Measurements from ENCODE around the gene EP400.

The EP400 gene

DNA sequence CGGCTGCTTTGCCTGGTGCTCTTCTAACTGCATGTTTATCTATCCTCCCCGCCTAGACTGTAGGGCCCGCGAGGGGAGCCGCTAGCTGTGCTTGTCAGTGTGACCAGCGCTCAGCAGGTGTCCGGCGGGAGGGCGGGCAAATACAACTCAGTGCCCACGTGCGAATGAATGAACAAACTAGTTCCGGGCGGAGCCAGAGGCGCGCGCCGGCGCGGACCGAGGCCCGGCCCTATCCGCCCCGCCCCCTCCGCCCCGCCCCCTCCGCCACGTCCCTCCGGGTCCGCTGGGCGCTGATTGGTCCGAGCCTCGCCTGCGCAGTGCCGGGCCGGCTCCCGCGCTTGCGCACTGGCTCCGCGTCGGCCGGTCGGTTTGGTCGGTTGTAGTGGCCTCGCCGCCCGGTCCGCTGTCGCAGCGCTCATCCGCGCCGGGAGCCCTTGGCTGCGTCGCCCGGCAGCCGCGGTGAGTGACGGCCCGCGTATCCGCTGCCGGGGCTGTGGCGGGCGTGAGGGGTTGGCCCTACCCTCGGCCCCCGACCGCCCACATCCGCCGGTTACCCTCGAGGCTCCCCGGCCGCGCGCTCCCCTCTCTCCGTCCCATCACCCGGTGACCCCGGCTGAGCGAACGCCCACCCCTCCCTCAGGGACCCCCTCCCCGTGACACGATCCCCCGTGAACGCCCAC, 134.3 kb downstream of the EP400 start:
- TF ChIP-seq, protein P1, sequence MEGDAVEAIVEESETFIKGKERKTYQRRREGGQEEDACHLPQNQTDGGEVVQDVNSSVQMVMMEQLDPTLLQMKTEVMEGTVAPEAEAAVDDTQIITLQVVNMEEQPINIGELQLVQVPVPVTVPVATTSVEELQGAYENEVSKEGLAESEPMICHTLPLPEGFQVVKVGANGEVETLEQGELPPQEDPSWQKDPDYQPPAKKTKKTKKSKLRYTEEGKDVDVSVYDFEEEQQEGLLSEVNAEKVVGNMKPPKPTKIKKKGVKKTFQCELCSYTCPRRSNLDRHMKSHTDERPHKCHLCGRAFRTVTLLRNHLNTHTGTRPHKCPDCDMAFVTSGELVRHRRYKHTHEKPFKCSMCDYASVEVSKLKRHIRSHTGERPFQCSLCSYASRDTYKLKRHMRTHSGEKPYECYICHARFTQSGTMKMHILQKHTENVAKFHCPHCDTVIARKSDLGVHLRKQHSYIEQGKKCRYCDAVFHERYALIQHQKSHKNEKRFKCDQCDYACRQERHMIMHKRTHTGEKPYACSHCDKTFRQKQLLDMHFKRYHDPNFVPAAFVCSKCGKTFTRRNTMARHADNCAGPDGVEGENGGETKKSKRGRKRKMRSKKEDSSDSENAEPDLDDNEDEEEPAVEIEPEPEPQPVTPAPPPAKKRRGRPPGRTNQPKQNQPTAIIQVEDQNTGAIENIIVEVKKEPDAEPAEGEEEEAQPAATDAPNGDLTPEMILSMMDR (IDR thresholded peaks at IDR 0.05; ENCODE audit: low read length), result no peak
- no peak for TF ChIP-seq EZH2 (IDR thresholded peaks at IDR 0.05; ENCODE audit: borderline replicate concordance, low read length)
- peaks cover 23% of the 10 kb centered on the region for H3K36me3 ChIP-seq (ENCODE audit: insufficient read depth, low read length)
- no peaks in the 10 kb centered on the region for H3K9me2 ChIP-seq (ENCODE audit: low read depth, low read length)
- H3F3A ChIP-seq (ENCODE audit: insufficient read depth, low read length), result peaks cover 13% of the 10 kb centered on the region; the same call in 1 of the 2 replicates
- peak overlapping the region; percentile 82 for H3K4me3 ChIP-seq (ENCODE audit: low read depth, low read length, poor library complexity, severe bottlenecking)
- H3K4me1 ChIP-seq (ENCODE audit: insufficient read depth, low read length, severe bottlenecking), result peaks cover 39% of the 10 kb centered on the region
- peak overlapping the region; percentile 99 for H3K9ac ChIP-seq (ENCODE audit: low read length)
- peak overlapping the region; percentile 85 for H3K27ac ChIP-seq (ENCODE audit: low read depth, low read length, poor library complexity, severe bottlenecking)
- 0 out of 2 replicates have a peak overlapping the region, but pooled peaks have one; percentile 7 for H2AFZ ChIP-seq (ENCODE audit: low read length)
- H3K27me3 ChIP-seq (ENCODE audit: insufficient read depth, low read length), result no peaks in the 10 kb centered on the region
- H3K4me2 ChIP-seq (ENCODE audit: low read length), result peak overlapping the region; percentile 100
- H3K9me3 ChIP-seq (ENCODE audit: low read length), result no peaks in the 10 kb centered on the region
- H3K79me2 ChIP-seq (ENCODE audit: insufficient read depth, low read length), result peaks cover 13% of the 10 kb centered on the region
- H4K20me1 ChIP-seq (ENCODE audit: insufficient read depth, low read length), result no peaks in the 10 kb centered on the region

DNA sequence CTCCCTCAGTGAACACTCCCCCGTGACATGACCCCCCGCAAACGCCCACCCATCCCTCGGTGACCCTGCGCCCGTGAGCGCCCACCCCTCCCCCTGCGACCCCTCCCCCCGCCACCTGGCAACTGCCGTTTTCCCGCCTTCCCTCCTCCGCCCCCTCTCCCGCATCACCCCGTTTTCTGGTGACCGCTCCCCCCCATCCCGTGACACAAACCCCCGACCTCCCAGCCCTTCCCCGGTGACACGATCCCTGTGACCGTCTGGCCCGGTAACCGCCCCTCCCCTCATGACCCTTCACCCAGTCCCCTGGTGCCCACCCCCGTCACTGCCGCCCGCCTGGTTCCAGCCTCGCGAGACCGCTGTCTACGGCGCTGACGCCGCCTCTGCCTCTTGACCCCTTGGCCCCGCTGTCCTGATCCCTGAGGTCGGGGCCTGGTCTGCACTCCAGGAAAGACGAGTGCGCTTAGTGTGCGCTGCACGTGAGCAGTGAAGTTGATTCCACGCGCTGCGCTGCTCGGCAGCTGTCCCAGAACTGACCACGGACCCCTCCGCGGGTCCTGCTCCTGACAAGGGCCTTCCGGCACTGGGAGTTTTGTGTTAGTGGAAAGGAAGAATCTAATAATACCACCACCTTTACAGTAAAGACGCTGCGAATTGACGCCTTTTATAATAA, 135.0 kb downstream of the EP400 start:
- Histone ChIP-seq H4K20me1 (ENCODE audit: insufficient read depth, low read length) (no peaks in the 10 kb centered on the region), H3K36me3 (ENCODE audit: insufficient read depth, low read length) (peaks cover 29% of the 10 kb centered on the region), H3K4me1 (ENCODE audit: insufficient read depth, low read length, severe bottlenecking) (peaks cover 39% of the 10 kb centered on the region), H3K9ac (ENCODE audit: low read length) (peak overlapping the region; percentile 99), H2AFZ (ENCODE audit: low read length) (no peak overlapping the region), H3K27ac (ENCODE audit: low read depth, low read length, poor library complexity, severe bottlenecking) (peak overlapping the region; percentile 85), H3K4me2 (ENCODE audit: low read length) (peak overlapping the region; percentile 100), H3K4me3 (ENCODE audit: low read depth, low read length, poor library complexity, severe bottlenecking) (peak overlapping the region; percentile 82), H3K27me3 (ENCODE audit: insufficient read depth, low read length) (no peaks in the 10 kb centered on the region), H3K79me2 (ENCODE audit: insufficient read depth, low read length) (peaks cover 20% of the 10 kb centered on the region), H3F3A (ENCODE audit: insufficient read depth, low read length) (peaks cover 13% of the 10 kb centered on the region; the same call in 1 of the 2 replicates), H3K9me2 (ENCODE audit: low read depth, low read length) (no peaks in the 10 kb centered on the region), H3K9me3 (ENCODE audit: low read length) (no peaks in the 10 kb centered on the region)
- TF ChIP-seq, protein P1 (IDR thresholded peaks at IDR 0.05; ENCODE audit: low read length), result no peak
- no peak for TF ChIP-seq EZH2 (IDR thresholded peaks at IDR 0.05; ENCODE audit: borderline replicate concordance, low read length)

DNA sequence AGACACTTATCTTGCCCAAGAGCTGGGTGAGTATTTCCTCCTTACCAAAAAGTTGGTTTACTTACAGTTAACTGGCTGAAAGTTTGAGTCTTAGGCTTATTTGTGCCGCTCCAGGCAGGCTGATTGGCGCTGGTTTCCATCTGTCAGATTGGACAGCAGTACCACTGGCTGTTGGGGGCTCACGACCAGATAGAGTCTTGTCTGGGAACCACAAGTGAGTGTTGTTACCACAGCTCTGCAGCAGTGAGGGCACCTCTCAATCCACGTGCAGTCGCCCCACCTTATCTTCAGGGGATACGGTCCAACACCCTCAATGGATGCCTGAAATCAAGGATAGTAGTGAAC, 135.5 kb downstream of the EP400 start:
- H3K27me3 ChIP-seq (ENCODE audit: insufficient read depth, low read length), result no peaks in the 10 kb centered on the region
- H3K36me3 ChIP-seq (ENCODE audit: insufficient read depth, low read length), result peaks cover 34% of the 10 kb centered on the region
- peak overlapping the region; percentile 82 for H3K4me3 ChIP-seq (ENCODE audit: low read depth, low read length, poor library complexity, severe bottlenecking)
- H2AFZ ChIP-seq (ENCODE audit: low read length), result no peak overlapping the region
- H3F3A ChIP-seq (ENCODE audit: insufficient read depth, low read length), result peaks cover 13% of the 10 kb centered on the region; the same call in 1 of the 2 replicates
- peak overlapping the region; percentile 100 for H3K4me2 ChIP-seq (ENCODE audit: low read length)
- no peaks in the 10 kb centered on the region for H3K9me3 ChIP-seq (ENCODE audit: low read length)
- TF ChIP-seq, protein P1 (IDR thresholded peaks at IDR 0.05; ENCODE audit: low read length), result no peak
- TF ChIP-seq EZH2 (IDR thresholded peaks at IDR 0.05; ENCODE audit: borderline replicate concordance, low read length), result no peak
- peak overlapping the region; percentile 99 for H3K9ac ChIP-seq (ENCODE audit: low read length)
- H3K79me2 ChIP-seq (ENCODE audit: insufficient read depth, low read length), result peaks cover 20% of the 10 kb centered on the region
- peak overlapping the region; percentile 85 for H3K27ac ChIP-seq (ENCODE audit: low read depth, low read length, poor library complexity, severe bottlenecking)
- no peaks in the 10 kb centered on the region for H4K20me1 ChIP-seq (ENCODE audit: insufficient read depth, low read length)
- H3K9me2 ChIP-seq (ENCODE audit: low read depth, low read length), result no peaks in the 10 kb centered on the region
- peaks cover 39% of the 10 kb centered on the region for H3K4me1 ChIP-seq (ENCODE audit: insufficient read depth, low read length, severe bottlenecking)
